GM18909 (cell line): ENCODE data around the gene C6orf163.
"Not testable (repeated sequence)": the region's sequence is repeated elsewhere in the genome, so short reads cannot be mapped to it uniquely, and the experiment has no call there.

Experiments
- ATAC-seq: cut with Tn5 transposase; IDR thresholded peaks from one replicate; pipeline ENCODE4 v1.9.1; 2021; ENCODE audit warnings: mild to moderate bottlenecking; ENCODE audit not compliant: unreplicated experiment, poor library complexity

C6orf163 gene

DNA sequence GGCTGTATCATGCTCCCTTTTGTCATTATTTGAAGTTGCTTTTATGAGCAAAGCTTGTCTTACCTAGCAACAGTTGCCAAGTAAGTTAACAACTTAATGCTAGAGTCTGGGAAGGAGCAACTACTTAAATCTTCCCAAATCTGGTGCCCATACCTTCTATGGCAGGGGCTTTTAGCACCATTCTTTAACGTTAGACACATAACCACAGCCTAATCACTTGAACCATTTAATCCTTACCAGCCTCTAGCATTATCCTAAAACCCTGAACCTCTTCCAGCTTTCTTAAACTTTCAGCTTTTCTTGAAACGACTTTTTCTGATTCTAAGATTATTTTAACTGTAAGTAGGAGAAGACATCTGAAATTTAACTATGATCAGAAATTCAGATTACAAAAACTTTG, at the start of gene C6orf163:
TSS of gene C6orf163 (plus strand) at position 83 of the 400 bp plus-strand sequence. CDS start at position 370, 287 bp downstream.
- no peak for ATAC-seq

DNA sequence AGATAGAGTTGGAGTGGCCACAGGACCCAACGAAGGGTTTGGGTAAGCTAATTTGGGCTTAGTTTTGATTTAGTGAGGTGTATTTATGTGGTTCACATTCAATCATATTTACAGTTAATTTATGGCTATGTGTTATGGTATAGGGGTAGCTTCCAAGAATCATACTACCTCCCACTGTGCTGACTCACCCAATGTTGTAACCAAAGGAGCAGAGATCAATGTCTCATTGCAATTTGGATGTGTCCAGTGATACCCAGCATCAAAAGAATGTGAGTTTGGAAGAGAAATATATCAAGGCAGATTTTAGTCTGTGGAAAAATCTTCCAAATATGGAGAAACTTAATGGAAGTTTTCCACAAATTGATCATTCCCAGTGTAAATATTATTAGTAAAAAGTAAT, 47.5 kb upstream of the C6orf163 start:
- no peak for ATAC-seq

DNA sequence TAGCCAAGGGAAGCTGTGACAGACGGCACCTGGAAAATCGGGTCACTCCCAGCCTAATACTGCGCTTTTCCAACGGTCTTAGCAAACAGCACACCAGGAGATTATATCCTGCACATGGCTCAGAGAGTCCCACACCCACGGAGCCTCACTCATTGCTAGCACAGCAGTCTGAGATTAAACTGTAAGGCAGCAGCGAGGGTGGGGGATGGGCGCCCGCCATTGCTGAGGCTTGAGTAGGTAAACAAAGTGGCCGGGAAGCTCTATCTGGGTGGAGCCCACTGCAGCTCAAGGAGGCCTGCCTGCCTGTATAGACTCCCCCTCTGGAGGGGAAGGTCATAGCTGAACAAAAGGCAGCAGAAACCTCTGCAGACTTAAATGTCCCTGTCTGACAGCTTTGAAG, 43.3 kb upstream of the C6orf163 start:
- ATAC-seq = not testable (repeated sequence)

DNA sequence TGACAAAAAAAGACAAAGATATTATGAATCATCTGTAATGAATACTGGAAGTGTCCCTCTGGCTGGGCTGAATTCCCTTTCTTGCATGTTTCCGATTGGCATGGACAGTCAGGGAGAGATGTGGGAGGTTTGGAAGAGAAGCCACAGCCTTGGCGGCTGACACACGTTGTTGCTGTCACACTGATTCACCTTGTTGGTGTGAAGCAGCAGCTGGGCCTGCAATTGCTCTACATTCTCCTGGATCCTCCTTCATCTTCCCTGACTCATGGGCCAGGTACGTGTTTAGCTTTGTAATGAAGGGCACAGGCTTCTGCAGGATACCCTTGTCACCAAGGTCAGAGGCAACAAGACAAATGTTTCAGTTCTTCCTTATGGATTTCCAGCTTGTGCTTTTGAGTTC, 35.6 kb upstream of the C6orf163 start:
- ATAC-seq = no peak

DNA sequence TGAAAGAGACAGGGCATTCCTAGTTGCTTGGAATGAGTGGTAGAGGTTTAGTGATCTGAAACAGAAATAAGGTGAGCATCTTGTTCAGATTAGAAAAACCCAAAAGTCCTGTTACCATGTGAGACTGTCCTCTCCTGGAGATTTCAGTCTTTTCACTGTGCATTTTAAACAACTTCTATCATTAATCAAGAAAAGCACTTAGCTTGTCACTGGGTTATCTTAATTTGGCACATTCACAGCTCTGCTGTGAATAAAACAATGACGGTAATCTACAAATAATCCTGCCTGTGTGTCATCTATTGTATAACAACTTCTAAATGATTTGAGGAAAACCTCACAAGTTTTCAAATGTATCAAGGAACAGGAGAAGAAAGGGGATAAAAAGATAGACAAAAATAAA, 31.8 kb upstream of the C6orf163 start:
- ATAC-seq = no peak

DNA sequence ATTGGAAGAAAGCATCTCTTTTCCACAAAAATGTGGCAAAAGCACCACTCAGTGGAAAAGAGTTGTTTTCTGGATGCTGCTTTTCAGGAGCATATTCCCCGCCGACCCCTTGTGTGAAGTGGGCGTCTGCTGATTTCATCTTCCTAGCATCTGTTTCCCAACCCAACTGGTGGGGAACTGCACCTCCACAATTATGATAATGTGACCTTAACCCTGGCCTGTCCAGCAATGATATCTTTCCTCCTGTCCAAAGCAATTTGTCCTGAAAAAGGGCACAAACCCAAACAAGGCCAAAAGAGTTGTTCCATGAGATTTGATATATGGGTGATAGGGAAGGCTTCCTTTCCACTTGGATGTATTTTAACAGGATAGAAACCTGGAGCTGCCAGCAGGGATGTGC, 29.5 kb upstream of the C6orf163 start:
- ATAC-seq = no peak

DNA sequence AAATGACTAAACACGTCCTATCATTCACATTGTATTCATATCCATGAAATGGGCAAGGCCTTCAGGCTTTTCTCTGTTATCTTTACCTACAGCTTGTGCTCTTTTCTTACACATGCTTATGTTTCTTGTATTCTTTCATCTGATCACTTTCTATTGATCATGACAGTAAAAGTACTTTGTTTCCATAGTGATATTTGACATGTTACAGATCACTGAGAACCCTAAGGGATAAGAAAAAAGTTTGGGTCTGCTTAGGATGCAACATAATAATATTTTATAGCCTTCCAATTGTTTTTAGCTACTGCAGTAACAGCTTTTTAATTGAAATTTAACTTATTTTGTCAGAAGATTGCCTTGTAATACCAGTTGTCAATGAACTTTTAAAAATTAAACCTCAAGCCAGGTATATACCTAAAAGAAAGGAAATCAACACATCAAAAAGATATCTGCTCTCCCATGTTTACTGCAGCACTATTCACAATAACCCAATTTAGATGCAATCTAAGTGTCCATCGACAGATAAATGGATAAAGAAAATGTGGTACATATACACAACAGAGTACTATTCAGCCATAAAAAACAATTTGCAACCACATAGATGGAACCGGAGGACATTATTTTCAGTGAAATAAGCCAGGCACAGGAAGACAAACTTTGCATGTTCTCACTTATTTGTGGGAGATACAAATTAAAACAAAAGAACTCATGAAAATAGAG, 25.2 kb upstream of the C6orf163 start:
- no peak for ATAC-seq

DNA sequence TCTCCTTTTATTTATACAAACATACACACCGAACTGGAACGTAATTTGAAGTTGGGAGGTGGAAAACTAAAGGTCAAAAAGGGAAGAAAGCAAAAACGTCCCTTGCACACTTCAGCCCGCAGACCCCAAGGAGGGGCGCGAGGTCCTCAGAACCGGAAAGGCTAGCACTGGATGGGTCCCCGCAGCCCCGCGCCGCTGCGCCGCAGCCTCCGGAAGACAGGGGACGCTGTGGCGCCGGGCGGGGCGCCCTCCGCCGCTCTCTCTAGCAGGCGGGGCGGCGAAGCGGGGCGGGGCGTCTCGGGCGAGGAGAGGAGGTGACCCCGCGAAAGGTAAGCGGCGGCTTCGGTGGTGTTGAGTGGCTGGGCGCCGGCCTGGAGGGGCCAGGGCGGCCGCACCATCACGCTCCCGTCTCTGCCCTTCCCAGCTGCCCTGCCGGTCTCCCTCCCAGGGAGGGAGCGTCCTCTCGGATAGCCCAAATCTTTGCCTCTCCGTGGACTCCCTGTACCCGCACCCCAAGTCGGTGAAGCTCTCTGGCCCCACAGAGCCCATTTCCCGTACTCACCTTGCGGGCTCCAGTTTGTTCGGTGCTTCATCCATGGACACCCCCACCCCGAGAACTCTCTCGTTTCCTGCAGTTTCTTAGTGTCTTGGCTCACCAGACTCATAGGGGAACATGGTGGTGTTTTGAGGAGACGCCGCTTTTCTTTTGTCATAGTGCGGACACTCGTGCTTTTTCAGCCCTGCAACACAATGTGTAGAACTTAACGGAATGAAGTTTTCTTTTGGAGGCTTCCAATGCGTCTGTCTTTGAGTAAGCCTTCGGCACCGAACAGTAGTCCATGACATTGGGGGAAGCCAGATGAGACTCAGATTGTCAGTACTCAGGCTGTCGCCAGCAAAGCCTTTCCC, 22.1 kb upstream of the C6orf163 start, which contains the start of gene SMIM8:
TSS of gene SMIM8 (plus strand) at position 285 of the 909 bp plus-strand sequence. CDS start 14,444 bp downstream, outside the sequence.
- peak; percentile 100 for ATAC-seq

DNA sequence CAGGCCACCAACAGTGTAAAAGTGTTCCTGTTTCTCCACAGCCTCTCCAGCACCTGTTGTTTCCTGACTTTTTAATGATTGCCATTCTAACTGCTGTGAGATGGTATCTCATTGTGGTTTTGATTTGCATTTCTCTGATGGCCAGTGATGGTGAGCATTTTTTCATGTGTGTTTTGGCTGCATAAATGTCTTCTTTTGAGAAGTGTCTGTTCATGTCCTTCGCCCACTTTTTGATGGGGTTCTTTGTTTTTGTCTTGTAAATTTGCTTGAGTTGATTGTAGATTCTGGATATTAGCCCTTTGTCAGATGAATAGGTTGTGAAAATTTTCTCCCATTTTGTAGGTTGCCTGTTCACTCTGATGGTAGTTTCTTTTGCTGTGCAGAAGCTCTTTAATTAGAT, 20.7 kb upstream of the C6orf163 start:
- ATAC-seq = not testable (repeated sequence)

DNA sequence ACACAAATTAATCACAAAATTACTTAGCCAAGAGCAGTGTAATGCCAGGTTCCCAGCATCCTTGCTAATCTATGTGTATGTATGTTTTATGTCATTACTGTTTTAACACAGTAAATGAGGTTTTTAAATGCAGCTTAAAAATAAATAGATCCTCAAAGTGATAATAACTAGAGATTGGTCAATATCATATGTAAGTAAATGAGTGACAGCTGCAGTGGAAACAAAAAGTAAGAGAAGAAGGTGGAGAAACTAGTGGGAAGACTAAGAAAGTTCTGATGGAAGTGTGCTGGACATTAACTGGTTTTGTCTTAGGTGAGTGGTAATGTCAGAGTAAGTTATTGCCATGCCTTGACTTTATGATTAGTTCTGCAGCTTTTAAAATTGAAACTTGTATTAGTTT, 13.7 kb upstream of the C6orf163 start:
- ATAC-seq = no peak

DNA sequence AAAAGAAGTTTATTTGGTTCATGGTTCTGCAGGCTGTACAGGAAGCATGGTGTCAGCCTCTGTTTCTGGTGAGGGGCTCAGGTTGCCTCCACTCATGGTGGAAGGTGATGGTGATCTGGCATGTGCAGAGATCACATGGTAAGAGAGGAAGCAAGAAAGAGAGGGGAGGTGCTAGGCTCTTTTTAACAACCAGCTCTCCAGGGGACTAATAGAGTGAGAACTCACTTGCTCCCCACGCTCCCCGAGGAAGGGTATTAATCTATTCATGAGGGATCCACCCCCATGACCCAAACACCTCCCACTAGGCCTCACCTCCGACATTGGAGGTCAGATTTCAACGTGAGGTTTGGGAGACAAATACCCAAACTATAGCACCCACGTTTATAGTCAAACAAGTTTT, 11.6 kb upstream of the C6orf163 start:
- ATAC-seq = no peak

DNA sequence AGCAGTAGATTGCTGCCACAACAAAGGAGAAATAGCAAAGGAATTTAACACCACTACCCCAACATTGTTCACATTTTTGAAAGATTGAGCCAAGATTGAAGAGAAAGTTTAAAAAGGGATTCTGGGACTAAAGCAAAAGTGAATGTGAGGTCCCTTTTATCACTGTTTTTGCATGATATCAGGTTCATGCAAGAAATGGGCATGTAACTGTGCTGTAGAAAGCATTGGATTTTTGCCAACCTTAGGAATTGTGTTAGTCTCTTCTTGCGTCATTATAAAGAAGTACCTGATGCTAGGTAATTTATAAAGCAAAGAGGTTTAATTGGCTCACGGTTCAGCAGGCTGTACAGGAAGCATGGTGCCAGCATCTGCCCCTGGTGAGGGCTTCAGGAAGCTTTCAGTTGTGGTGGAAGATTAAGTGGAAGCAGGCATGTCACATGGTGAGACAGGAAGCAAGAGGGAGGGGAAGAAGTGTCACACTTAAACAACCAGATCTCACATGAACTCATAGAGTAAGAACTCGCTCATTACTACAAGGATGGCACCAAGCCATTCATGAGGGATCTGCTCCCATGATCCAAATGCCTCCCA, 10.9 kb upstream of the C6orf163 start:
- ATAC-seq = peak; percentile 50

DNA sequence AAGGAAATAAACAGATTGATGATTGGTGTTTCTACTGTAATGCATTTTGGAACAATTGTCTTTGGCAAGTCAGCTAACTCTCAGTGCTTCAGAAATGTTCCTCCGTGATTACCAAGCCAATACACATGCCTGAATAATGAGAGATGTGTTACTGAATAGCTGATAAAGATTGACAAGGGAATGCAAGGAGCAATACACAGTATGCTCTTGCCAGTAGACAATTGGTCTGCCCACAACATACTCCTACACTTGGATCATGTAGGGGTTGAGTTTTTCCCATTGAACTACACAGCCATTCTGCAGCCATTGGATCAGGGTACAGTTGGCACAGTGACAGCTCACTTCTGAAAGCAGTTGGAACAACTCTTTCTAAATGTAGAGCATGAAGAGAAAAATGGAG, 9.9 kb upstream of the C6orf163 start:
- ATAC-seq = no peak

DNA sequence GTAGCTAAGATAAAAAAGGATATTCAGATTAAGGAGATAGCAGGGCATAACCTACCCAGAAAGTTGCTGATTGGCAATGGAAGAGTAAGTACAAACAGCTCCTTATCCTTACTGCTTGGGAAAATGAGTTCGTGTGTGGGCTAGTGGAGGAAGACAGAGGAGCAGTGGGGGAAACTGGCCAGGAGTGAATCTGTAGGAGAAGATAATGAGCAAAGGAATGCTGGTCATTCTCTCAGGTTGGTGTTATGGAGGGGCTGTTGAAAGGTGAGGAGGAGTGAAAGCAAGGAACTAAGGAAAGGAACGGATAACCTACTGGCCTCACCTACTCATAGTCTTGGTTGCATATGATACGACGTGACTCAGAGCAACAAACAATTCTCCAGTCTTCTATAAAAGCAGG, 8.2 kb upstream of the C6orf163 start:
- no peak for ATAC-seq

DNA sequence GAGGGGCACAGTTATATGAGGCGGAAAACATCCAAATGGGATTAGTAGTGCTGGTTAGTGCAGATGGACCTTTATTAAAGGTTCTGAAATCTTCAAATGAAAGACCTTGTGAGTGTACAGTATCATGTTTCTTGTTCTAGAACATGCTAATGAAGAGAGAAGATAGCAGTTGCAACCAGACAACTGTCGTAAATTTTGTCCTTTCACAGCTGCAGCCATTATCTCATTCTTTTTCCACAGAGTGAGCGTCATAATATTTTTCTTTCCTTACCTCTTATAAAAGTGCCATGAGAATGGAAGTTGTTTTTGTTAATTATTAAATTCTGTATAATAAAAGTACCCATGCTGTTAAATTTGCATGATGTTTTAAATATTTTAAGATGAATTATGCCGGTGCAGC, 4.4 kb upstream of the C6orf163 start:
- no peak for ATAC-seq

DNA sequence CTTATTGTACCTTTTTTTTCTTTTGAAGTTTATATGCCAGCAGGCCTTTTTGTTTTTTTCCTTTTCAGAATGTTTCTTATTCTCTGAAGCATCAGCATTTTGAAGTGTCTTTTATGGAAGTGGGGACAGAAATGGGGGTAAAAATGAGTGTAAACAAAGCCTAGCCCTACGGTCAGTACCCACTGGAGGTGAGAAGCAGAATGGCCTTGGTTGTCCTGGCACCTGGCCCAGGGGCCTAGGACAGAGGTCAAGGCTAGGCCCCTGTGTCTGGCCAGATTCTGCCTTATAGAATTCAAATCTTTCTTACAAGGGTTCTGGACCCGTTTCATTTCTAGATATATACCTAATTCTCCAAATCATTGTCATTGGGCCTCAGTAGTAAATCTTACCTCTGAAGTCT, 3.5 kb upstream of the C6orf163 start:
- ATAC-seq = no peak

DNA sequence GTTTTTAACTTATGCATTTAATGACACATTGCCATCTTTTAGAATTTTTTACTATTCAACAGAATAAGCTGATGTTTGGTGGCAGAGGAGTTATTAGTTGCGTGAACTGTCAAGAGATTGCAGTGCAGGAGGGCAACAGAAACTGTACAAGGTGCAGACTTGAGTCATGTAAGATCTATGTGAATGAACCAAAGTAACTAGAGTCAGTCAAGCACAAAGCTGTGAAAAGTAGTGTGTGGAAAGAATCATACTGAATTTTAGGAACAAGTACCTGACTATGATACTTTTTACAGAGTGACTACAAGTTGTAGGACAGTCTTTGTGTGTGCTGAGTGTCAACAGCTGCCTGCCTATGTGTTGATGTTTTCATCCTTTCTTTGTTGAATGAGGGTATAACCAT, 2.7 kb upstream of the C6orf163 start:
- peak; percentile 97 for ATAC-seq

DNA sequence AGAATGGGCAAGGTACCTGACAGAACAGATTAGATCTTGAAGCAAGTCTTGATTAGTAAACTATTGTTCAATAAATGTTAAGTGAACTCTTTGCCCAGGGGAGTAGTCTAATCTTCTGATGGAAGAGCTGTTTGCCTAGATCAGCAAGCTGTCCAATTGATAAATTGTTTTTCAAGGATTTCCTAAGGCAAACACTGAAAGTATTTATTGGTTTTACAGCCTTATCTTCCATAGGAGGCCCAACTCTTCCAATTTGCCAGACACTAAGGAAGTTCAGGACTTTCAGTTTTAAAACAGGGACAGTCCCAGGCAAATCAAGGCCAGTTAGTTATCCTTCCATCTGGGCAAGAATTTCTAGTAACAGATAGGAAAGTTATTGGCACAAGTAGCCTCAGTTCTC, 1.8 kb upstream of the C6orf163 start:
- no peak for ATAC-seq

DNA sequence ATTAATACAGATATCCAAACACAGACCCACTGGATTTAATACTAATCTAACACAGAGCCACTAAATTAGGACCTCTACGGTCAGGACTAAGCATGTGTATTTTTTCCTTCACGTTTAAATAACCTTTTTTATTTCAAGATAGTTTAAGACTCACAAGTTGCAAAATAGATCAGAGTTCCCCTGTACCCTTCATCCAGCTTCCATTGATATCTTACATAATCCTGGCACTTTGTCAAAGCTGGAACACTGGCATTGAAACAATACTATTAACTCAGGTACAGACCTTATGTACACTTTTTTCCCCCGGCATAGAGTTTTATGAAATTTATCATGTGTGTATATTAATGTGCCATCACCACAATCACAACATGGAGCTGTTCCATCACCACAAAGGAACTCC, 2.1 kb downstream of the C6orf163 start:
- no peak for ATAC-seq

DNA sequence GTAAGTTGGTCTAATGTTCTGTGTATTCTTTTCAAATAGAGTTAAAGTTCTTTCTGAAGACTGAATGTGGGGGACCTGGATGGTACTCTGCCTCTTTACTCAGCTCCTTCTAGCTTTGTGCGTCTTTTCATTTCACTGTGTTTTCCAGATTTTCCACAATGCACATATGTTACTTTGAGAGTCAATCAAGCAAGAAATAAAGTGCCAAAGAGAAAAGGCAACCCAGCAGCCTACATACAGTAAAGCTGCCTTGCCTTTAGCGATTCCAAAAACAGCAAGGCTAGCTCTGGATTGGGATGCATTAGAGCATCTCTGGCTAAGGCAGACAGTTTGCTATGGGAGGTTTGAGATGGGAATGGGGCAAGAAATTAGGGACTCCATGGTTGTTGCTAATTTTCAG, 5.3 kb downstream of the C6orf163 start:
- no peak for ATAC-seq

DNA sequence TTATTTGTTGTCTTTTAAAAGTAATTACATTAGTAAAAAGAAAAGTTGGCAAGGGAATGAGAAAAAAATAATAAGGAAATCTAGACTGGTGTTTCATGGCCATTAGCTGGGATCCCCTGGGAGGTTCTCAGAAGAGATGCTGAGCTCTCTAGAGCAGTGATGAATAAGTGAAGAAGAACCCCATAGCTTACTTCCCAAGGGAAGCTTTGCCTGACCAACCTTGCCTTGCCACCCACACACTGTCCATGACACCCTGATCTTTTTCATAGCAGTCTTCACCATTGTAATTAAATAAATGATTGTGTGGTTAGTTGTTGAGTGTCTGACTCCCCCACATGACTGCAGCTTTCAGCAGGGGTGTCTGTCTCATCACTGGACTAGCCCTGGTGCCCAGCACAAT, 5.9 kb downstream of the C6orf163 start:
- ATAC-seq = no peak
